HepG2 (cell line): ENCODE measurements around the gene GPS2. TPM values are rescaled to one million over a fixed set of nuclear protein-coding genes. Genes with fewer than 3 reads are reported as not detected.

ENCODE experiments used
- HNRNPK ChIP-seq: fragments of 200-400 bp; formaldehyde crosslinking; IDR thresholded peaks from 2 replicates; pipeline ENCODE4 v1.6.1; 2018; ENCODE audit warnings: low read length, low read depth, moderate library complexity, mild to moderate bottlenecking; ENCODE audit not compliant: poor library complexity, severe bottlenecking
- MXD4 ChIP-seq: IDR thresholded peaks from 2 replicates; pipeline ENCODE4 v1.6.1; 2016; ENCODE audit warnings: mild to moderate bottlenecking, missing biosample characterization, missing genetic modification reagents
- ZNF20 ChIP-seq: sonication (generic); formaldehyde crosslinking; IDR thresholded peaks from 2 replicates; pipeline ENCODE4 v1.4.0; 2020; ENCODE audit warnings: mild to moderate bottlenecking, moderate library complexity, missing genetic modification reagents
- ZNF572 ChIP-seq: sonication (generic); formaldehyde crosslinking; IDR thresholded peaks from 2 replicates; pipeline ENCODE4 v1.5.1; 2020; ENCODE audit warnings: mild to moderate bottlenecking, missing genetic modification reagents
- ZNF776 ChIP-seq: sonication (generic); formaldehyde crosslinking; IDR thresholded peaks from 2 replicates; pipeline ENCODE4 v1.4.0; 2020; ENCODE audit warnings: mild to moderate bottlenecking, missing genetic modification reagents
- polyA plus RNA-seq, 8 experiments: library from polyadenylated mRNA; depleted of rRNA in 3 of 8; stranded (reverse) in 7 of 8; unstranded in 1 of 8; fragments of >200 nt; fragmentation: Illumina TruSeq in 4 of 8; extraction: Trizol in 4 of 8; gene quantifications; 2 replicates each; pipeline versions ENCODE4 v1.2.1 to v1.2.3, GENCODE V29; 2011 to 2016; ENCODE audit warnings: low read depth in 4 of 8, missing spikeins in 1 of 8, mixed read lengths in 1 of 8; ENCODE audit not compliant: insufficient read depth in 1 of 8
- total RNA-seq, 5 experiments: library from RNA; depleted of rRNA; stranded (reverse); fragments of >200 nt; fragmentation: Illumina TruSeq; extraction: Trizol; gene quantifications; 2 replicates each; pipeline ENCODE4 v1.2.3, GENCODE V29; 2016; ENCODE audit warnings: low read depth in 1 of 5
- TF ChIP-seq, protein P1 (sequence below): sonication (generic); formaldehyde crosslinking; IDR thresholded peaks from 2 replicates; pipeline ENCODE4 v1.8.0; 2022; ENCODE audit warnings: missing genetic modification reagents, mild to moderate bottlenecking, moderate library complexity, borderline replicate concordance
- TF ChIP-seq, protein P2 (sequence below): sonication (generic); formaldehyde crosslinking; IDR thresholded peaks from 2 replicates; pipeline ENCODE4 v1.9.0; 2021; ENCODE audit warnings: missing genetic modification reagents, mild to moderate bottlenecking, borderline replicate concordance
- TF ChIP-seq, protein P3 (sequence below): sonication (generic); formaldehyde crosslinking; IDR thresholded peaks from 2 replicates; pipeline ENCODE4 v1.8.0; 2023; ENCODE audit warnings: mild to moderate bottlenecking, missing genetic modification reagents
- TF ChIP-seq, protein P4 (sequence below): fragments of 450-650 bp; IDR thresholded peaks from 2 replicates; pipeline ENCODE4 v1.6.1; 2016
- TF ChIP-seq, protein P5 (sequence below): sonication (generic); formaldehyde crosslinking; IDR thresholded peaks from 2 replicates; pipeline ENCODE4 v1.8.0; 2022; ENCODE audit warnings: mild to moderate bottlenecking, missing genetic modification reagents, moderate library complexity

GPS2 gene
- total and polyA plus RNA-seq, 2 of the 13 experiments (the other 11 are each of a cell fraction or from before 2014, with no cell fraction given), result 58.0 to 59.4 TPM

DNA sequence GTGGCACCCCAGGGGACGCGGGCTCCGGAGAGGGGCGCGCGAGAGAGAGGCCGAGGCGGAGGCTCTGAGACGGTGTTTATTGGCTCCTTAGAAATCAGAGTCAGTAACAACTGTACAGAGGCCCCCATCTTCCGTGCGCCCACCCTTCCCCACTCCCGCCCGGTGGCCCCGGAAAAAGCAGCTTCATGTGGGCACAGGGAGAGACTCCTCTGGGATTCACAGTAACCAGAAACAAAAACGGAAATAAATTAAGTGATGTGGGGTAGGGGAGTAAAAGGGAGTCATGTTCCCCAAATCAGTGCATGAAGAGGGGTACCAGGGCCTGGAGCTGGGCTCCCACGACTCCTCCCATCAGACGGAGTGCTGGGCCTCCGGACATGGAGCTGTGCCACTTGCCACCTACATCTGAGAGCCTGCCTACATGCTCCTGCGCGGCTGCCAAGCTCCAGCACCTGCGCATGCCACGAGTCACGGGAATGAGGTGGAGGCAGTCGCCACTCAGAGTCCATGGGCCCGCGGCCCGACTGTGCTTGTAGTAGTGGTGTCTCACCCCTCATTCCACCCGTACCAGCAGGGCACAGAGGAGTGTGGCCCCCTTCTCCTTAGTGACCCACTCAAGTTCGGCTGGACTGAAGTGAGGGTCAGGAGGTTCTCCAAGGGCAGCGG is 543 bp upstream of the GPS2 start (continued):
- TF ChIP-seq, protein P1, sequence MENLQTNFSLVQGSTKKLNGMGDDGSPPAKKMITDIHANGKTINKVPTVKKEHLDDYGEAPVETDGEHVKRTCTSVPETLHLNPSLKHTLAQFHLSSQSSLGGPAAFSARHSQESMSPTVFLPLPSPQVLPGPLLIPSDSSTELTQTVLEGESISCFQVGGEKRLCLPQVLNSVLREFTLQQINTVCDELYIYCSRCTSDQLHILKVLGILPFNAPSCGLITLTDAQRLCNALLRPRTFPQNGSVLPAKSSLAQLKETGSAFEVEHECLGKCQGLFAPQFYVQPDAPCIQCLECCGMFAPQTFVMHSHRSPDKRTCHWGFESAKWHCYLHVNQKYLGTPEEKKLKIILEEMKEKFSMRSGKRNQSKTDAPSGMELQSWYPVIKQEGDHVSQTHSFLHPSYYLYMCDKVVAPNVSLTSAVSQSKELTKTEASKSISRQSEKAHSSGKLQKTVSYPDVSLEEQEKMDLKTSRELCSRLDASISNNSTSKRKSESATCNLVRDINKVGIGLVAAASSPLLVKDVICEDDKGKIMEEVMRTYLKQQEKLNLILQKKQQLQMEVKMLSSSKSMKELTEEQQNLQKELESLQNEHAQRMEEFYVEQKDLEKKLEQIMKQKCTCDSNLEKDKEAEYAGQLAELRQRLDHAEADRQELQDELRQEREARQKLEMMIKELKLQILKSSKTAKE (CRISPR knock-in tag), result 0 out of 2 replicates have a peak, but pooled peaks have one; percentile 25
- TF ChIP-seq, protein P2, sequence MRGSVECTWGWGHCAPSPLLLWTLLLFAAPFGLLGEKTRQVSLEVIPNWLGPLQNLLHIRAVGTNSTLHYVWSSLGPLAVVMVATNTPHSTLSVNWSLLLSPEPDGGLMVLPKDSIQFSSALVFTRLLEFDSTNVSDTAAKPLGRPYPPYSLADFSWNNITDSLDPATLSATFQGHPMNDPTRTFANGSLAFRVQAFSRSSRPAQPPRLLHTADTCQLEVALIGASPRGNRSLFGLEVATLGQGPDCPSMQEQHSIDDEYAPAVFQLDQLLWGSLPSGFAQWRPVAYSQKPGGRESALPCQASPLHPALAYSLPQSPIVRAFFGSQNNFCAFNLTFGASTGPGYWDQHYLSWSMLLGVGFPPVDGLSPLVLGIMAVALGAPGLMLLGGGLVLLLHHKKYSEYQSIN (CRISPR knock-in tag), result no peak
- TF ChIP-seq, protein P3, sequence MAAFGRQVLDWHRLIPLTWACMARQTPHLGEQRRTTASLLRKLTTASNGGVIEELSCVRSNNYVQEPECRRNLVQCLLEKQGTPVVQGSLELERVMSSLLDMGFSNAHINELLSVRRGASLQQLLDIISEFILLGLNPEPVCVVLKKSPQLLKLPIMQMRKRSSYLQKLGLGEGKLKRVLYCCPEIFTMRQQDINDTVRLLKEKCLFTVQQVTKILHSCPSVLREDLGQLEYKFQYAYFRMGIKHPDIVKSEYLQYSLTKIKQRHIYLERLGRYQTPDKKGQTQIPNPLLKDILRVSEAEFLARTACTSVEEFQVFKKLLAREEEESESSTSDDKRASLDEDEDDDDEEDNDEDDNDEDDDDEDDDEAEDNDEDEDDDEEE, result 0 out of 2 replicates have a peak, but pooled peaks have one; percentile 7
- TF ChIP-seq, protein P4, sequence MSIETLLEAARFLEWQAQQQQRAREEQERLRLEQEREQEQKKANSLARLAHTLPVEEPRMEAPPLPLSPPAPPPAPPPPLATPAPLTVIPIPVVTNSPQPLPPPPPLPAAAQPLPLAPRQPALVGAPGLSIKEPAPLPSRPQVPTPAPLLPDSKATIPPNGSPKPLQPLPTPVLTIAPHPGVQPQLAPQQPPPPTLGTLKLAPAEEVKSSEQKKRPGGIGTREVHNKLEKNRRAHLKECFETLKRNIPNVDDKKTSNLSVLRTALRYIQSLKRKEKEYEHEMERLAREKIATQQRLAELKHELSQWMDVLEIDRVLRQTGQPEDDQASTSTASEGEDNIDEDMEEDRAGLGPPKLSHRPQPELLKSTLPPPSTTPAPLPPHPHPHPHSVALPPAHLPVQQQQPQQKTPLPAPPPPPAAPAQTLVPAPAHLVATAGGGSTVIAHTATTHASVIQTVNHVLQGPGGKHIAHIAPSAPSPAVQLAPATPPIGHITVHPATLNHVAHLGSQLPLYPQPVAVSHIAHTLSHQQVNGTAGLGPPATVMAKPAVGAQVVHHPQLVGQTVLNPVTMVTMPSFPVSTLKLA, result no peak
- TF ChIP-seq HNRNPK, result peak; percentile 3
- TF ChIP-seq MXD4, result peak; percentile 13; the same call in 1 of the 2 replicates
- no peak for TF ChIP-seq ZNF20 (CRISPR knock-in tag)
- TF ChIP-seq, protein P5, sequence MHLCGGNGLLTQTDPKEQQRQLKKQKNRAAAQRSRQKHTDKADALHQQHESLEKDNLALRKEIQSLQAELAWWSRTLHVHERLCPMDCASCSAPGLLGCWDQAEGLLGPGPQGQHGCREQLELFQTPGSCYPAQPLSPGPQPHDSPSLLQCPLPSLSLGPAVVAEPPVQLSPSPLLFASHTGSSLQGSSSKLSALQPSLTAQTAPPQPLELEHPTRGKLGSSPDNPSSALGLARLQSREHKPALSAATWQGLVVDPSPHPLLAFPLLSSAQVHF (CRISPR knock-in tag), result 0 out of 2 replicates have a peak, but pooled peaks have one; percentile 5
- 0 out of 2 replicates have a peak, but pooled peaks have one; percentile 44 for TF ChIP-seq ZNF776
- peak; percentile 73; the same call in 1 of the 2 replicates for TF ChIP-seq ZNF572 (CRISPR knock-in tag)
